Cardiac muscle cell (in vitro differentiated cells and primary cell): ENCODE measurements around the gene NCKAP5L. TPM values are rescaled to one million over a fixed set of nuclear protein-coding genes. Genes with fewer than 3 reads are reported as not detected.

Source experiments
- DNase-seq, 2 donors: peaks; one replicate each; pipeline versions ENCODE4 v3.0.0 to v3.0.0-alpha.2; 2010 to 2017; ENCODE audit warnings: low read depth in 1 of 2, low spot score in 1 of 2
- H3K27ac ChIP-seq: fragments of 200-600 bp; sonication (generic); 2 replicates; pipeline ENCODE4 v1.5.1; 2016
- H3K27me3 ChIP-seq: fragments of 200-600 bp; sonication (generic); 2 replicates; pipeline ENCODE4 v1.6.0; 2016; ENCODE audit warnings: control low read depth
- H3K36me3 ChIP-seq: fragments of 200-600 bp; sonication (generic); 2 replicates; pipeline ENCODE4 v1.5.1; 2016; ENCODE audit warnings: control low read depth
- H3K4me1 ChIP-seq: fragments of 200-600 bp; sonication (generic); 2 replicates; pipeline ENCODE4 v1.8.1; 2017; ENCODE audit warnings: low read depth, mild to moderate bottlenecking, mixed run types
- H3K4me3 ChIP-seq: fragments of 200-600 bp; sonication (generic); 2 replicates; pipeline ENCODE4 v1.5.1; 2016; ENCODE audit warnings: mild to moderate bottlenecking
- H3K9me3 ChIP-seq: fragments of 200-600 bp; sonication (generic); 2 replicates; pipeline ENCODE4 v1.5.1; 2017; ENCODE audit warnings: low read depth, mild to moderate bottlenecking, control low read depth
- polyA plus RNA-seq: library from polyadenylated mRNA; unstranded; fragments of >200 nt; fragmentation: Nextera tagmentation; extraction: Ambion mirVana; gene quantifications from 2 replicates; pipeline ENCODE4 v1.2.1, GENCODE V29; 2016
- total RNA-seq: library from RNA; depleted of rRNA; stranded (reverse); fragments of >200 nt; gene quantifications from 2 replicates; pipeline ENCODE4 v1.2.3, GENCODE V29; 2016
- TF ChIP-seq, protein P1 (sequence below): IDR thresholded peaks from 2 replicates; pipeline ENCODE4 v1.5.1; 2012; ENCODE audit warnings: low read depth, mild to moderate bottlenecking, low read length

Gene NCKAP5L
- total and polyA plus RNA-seq, 2 experiments from 2014 or later = 32.0 to 61.1 TPM

DNA sequence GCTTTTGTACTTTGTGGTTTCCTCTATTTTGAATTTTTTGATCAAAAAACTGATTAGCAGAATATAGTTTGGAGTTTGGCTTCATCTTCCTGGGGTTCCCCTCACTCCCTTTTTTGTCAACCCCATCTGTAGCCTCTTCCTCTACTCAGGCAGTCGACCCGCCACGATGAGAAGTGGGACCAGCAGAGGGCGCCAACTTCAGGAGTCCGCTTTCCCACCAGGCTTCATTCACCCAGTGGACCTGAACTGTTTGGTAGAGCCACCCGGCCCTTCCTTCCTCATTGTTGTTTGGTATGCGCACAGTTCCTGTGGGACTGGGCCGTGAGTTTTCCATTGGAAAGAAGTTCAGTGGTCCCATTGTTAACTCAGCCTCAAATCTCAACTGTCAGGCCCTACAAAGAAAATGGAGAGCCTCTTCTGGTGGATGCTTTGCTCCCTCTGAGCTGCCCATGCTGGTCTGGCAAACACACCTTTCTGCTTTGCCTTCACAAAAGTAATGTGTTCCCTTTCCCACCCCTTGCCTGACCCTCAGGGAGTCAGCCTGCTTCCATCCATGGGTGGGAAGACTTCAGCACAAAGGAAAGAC is 65.1 kb downstream of the NCKAP5L start:
- Histone ChIP-seq H3K36me3 (peaks cover 54% of the 10 kb centered on the region), H3K4me1 (no peaks in the 10 kb centered on the region), H3K9me3 (no peaks in the 10 kb centered on the region), H3K27ac (no peak overlapping the region), H3K27me3 (no peaks in the 10 kb centered on the region), H3K4me3 (no peak overlapping the region)
- DNase-seq = peak; percentile 65 to 79
- TF ChIP-seq, protein P1, sequence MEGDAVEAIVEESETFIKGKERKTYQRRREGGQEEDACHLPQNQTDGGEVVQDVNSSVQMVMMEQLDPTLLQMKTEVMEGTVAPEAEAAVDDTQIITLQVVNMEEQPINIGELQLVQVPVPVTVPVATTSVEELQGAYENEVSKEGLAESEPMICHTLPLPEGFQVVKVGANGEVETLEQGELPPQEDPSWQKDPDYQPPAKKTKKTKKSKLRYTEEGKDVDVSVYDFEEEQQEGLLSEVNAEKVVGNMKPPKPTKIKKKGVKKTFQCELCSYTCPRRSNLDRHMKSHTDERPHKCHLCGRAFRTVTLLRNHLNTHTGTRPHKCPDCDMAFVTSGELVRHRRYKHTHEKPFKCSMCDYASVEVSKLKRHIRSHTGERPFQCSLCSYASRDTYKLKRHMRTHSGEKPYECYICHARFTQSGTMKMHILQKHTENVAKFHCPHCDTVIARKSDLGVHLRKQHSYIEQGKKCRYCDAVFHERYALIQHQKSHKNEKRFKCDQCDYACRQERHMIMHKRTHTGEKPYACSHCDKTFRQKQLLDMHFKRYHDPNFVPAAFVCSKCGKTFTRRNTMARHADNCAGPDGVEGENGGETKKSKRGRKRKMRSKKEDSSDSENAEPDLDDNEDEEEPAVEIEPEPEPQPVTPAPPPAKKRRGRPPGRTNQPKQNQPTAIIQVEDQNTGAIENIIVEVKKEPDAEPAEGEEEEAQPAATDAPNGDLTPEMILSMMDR = peak; percentile 83

DNA sequence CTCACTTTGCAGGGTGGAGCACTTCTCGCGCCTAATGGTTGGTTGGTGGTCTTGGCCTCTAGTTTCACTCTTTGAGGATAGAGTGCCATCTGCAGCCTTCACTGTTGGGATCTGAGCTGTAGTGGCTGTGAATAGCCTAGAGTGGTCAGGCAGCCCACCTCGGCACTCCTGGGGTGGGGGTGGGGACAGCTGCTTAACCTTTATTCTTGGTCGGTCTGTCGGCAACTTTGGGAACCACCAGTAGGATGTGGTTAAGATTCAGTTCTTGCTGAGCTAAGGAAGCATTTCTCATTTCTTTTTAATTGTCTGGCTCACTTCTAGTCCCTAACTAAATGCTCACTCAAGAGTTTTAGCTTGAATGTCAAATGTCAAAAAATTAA is 65.8 kb downstream of the NCKAP5L start:
- H3K9me3 ChIP-seq = no peaks in the 10 kb centered on the region
- peaks cover under 1% of the 10 kb centered on the region for H3K4me1 ChIP-seq
- H3K27me3 ChIP-seq = no peaks in the 10 kb centered on the region
- TF ChIP-seq, protein P1 = no peak
- DNase-seq = no peak
- peaks cover 61% of the 10 kb centered on the region for H3K36me3 ChIP-seq
- no peak overlapping the region for H3K4me3 ChIP-seq
- peak overlapping the region; percentile 54 for H3K27ac ChIP-seq

DNA sequence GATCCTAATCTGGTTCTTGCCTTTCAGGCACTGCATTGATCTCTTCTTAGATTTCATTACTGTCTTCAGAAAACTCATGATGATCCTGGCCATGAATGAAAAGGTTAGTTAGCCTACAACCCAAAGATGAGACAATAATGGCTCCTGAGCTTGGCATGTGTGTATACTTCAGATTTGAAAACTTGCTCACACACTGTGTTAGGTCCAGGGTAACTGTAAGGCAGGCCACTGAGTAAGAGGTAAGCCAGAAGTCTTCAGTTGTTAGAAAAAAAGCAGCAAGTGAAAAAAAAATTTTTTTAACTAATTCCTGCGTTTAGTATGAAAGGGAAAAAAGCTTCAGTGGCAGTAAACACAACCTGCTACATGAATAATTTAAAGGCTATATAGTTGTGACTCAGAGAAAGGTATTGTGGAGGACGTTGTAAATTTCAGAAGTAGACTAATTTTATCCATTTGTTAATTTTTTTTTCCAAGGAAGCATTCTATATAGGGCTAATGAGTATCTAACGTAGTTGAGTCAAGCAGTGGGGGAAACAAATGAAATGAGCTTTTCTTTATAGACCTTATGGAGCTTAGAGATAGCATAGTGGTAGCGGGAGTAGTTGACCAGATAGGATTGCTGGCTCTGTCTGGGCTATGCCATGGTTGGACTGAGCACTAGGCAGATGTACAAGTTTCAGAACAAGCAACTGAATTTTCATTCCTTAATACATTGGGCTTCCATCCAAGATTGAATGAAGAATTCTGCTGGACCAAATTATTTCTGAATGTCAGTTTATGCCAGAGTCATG is 66.3 kb downstream of the NCKAP5L start:
- peaks cover 7% of the 10 kb centered on the region for H3K4me1 ChIP-seq
- H3K27ac ChIP-seq = peak overlapping the region; percentile 54
- H3K27me3 ChIP-seq = no peaks in the 10 kb centered on the region
- peaks cover 67% of the 10 kb centered on the region for H3K36me3 ChIP-seq
- no peaks in the 10 kb centered on the region for H3K9me3 ChIP-seq
- no peak overlapping the region for H3K4me3 ChIP-seq
- TF ChIP-seq, protein P1 = no peak
- no peak for DNase-seq

DNA sequence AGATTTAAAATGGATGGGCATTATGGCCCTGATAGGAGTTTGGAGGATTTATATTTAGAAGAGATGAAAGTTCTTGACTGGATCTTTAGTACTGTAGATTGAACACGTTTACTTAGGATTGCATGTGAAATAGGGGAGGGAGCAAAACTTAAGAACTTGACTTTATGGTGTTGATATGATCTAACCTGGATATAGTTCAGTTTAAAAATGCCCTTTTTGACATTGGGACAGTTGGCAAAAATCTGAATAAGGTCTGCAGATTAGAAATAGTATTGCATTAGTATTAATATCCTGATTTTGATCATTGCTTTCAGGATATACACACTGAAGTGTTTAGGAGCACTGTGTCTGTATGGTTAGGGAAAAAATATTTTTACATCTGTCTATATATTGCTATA is 77.2 kb downstream of the NCKAP5L start:
- H3K27me3 ChIP-seq = no peaks in the 10 kb centered on the region
- H3K4me3 ChIP-seq = no peak overlapping the region
- peaks cover 37% of the 10 kb centered on the region for H3K36me3 ChIP-seq
- peaks cover 45% of the 10 kb centered on the region for H3K4me1 ChIP-seq
- H3K27ac ChIP-seq = peak overlapping the region; percentile 82
- no peak for DNase-seq
- H3K9me3 ChIP-seq = no peaks in the 10 kb centered on the region
- TF ChIP-seq, protein P1 = no peak

DNA sequence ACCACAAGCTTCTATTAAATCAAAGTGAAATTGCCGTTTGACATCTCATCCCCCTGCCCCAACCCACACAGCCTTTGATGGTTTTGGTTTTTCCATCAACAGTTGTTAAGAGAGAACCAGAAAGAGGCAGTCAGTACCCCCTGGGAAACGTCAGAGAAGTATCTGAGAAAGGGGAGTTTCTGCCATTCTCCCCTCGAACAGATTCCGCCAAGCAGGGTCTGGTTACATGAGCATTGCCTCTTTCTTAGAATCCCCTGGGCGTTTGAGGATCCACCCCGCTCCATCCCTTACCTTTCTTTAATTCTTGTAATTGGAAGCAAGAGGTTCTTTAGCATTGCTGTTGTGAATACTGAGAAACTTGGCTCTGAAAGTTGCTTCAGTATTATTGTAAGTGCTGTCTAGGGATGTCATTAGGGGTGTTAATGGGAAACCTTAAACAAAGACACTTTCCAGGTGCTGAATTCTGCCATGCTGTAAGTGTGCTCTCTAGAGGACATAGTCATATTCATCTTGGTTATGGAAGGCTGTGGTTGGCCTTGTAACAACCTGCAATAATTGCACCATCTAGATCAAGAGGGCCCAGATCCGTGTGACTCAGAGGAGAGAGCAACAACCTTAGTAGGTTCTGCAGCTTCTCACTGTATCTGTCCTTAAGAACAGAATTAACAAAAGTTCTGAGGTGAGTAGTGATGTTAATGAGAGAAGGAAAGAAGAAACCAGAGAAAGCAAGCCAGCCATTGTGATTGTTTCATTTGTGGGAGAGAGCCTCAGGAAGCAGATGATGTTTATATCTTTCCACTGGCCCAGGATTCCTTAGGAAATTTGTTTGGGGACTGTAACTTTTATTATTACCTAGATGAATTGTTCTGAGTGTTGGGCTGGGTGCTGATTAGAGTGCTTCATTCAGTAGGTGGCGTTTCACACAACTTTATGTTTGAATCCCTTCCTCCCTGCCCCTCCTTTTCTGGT is 77.9 kb downstream of the NCKAP5L start:
- peak overlapping the region; percentile 82 for H3K27ac ChIP-seq
- H3K9me3 ChIP-seq = no peaks in the 10 kb centered on the region
- no peaks in the 10 kb centered on the region for H3K27me3 ChIP-seq
- H3K4me3 ChIP-seq = no peak overlapping the region
- peaks cover 46% of the 10 kb centered on the region for H3K4me1 ChIP-seq
- TF ChIP-seq, protein P1 = no peak
- H3K36me3 ChIP-seq = peaks cover 30% of the 10 kb centered on the region
- DNase-seq = peak; percentile 23 to 76
